GM12878 (cell line): ENCODE measurements around the gene MYH6. TPM values are rescaled to one million over a fixed set of nuclear protein-coding genes. Genes with fewer than 3 reads are reported as not detected.

Source experiments
- ATAC-seq: fragments of 200-7000 bp; cut with Tn5 transposase; 3 replicates; pipeline ENCODE4 v1.9.1; 2020; ENCODE audit warnings: mild to moderate bottlenecking, moderate library complexity
- BruUV-seq: library from RNA; stranded (reverse); fragments of 400-500 nt; replicated peaks from 2 replicates; lab custom pipeline; 2021; lab: Mats Ljungman, UMichigan
- CTCF ChIA-PET: fragments of 300-600 bp; sonication (Branson Sonifier 250); formaldehyde crosslinking; extraction: SDS; loops from one replicate; lab custom pipeline; 2021; ENCODE audit warnings: inconsistent platforms; lab: Yijun Ruan, JAX
- POLR2A ChIA-PET: fragments of 350-600 bp; formaldehyde crosslinking; extraction: SDS; loops from one replicate; lab custom pipeline; 2021; ENCODE audit warnings: inconsistent platforms; lab: Charles Lee
- RAD21 ChIA-PET: fragments of 300-600 bp; sonication (Branson Sonifier 250); formaldehyde crosslinking; loops from one replicate; lab custom pipeline; 2023; ENCODE audit warnings: antibody characterized with exemption; ENCODE audit not compliant: unreplicated experiment; lab: Charles Lee
- SMC1A ChIA-PET: fragments of 300-600 bp; sonication (Branson Sonifier 250); formaldehyde crosslinking; loops from one replicate; lab custom pipeline; 2023; ENCODE audit not compliant: unreplicated experiment, uncharacterized antibody; lab: Charles Lee
- DNase-seq: peaks from one replicate; pipeline ENCODE4 v3.0.0-alpha.2; 2011; ENCODE audit warnings: low read depth, low spot score
- FAIRE-seq: peaks from 3 replicates; lab custom pipeline; 2011; peaks lifted over from hg19 to GRCh38; lab: Jason Lieb, UNC
- H2AFZ ChIP-seq: 2 replicates; pipeline ENCODE4 v1.6.0; 2011; ENCODE audit warnings: low read depth, low read length, control low read depth; ENCODE audit not compliant: control insufficient read depth
- H3K27ac ChIP-seq: 2 replicates; pipeline ENCODE4 v1.5.1; 2011; ENCODE audit warnings: control low read depth; ENCODE audit not compliant: control insufficient read depth, insufficient read depth
- H3K27me3 ChIP-seq, 2 experiments: replicated peaks in 1 of 2; 2 replicates each; pipeline versions ENCODE4 v1.6.0 to v1.6.1; 2011; ENCODE audit warnings: low read length in 1 of 2; ENCODE audit not compliant: control insufficient read depth in 2 of 2, insufficient read depth in 2 of 2
- H3K36me3 ChIP-seq, 2 experiments: 2 replicates each; pipeline ENCODE4 v1.5.1; 2011; ENCODE audit warnings: low read length in 1 of 2; ENCODE audit not compliant: control insufficient read depth in 2 of 2, insufficient read depth in 2 of 2
- H3K4me1 ChIP-seq: 2 replicates; pipeline ENCODE4 v1.6.1; 2011; ENCODE audit warnings: mild to moderate bottlenecking, low read length, moderate library complexity, mixed read lengths; ENCODE audit not compliant: control insufficient read depth, insufficient read depth
- H3K4me2 ChIP-seq: 2 replicates; pipeline ENCODE4 v1.6.0; 2011; ENCODE audit warnings: control low read depth; ENCODE audit not compliant: control insufficient read depth, insufficient read depth
- H3K4me3 ChIP-seq: fragments of 200-600 bp; sonication (generic); 2 replicates; pipeline ENCODE4 v1.5.1; 2016
- H3K79me2 ChIP-seq: 2 replicates; pipeline ENCODE4 v1.6.0; 2011; ENCODE audit warnings: low read length; ENCODE audit not compliant: control insufficient read depth, insufficient read depth
- H3K9ac ChIP-seq: 2 replicates; pipeline ENCODE4 v1.8.0; 2011; ENCODE audit warnings: low read length, control low read depth, mixed read lengths; ENCODE audit not compliant: control insufficient read depth, insufficient read depth
- H3K9me3 ChIP-seq: replicated peaks from 3 replicates; pipeline ENCODE4 v1.5.1; 2011; ENCODE audit warnings: mild to moderate bottlenecking, low read length; ENCODE audit not compliant: control insufficient read depth, insufficient read depth
- H4K20me1 ChIP-seq: 2 replicates; pipeline ENCODE4 v1.6.0; 2011; ENCODE audit not compliant: control insufficient read depth, insufficient read depth
- BCL11A ChIP-seq: IDR thresholded peaks from 2 replicates; pipeline ENCODE4 v1.6.1; 2011; ENCODE audit warnings: low read depth, low read length
- KDM1A ChIP-seq: fragments of 200-600 bp; sonication (generic); IDR thresholded peaks from 2 replicates; pipeline ENCODE4 v1.6.1; 2016; ENCODE audit warnings: borderline replicate concordance
- MAX ChIP-seq: IDR thresholded peaks from 2 replicates; pipeline ENCODE4 v1.6.1; 2012; ENCODE audit warnings: low read depth, low read length, improper control_type of control experiment
- NBN ChIP-seq: fragments of 450-650 bp; IDR thresholded peaks from 2 replicates; pipeline ENCODE4 v1.6.1; 2016
- RFX5 ChIP-seq: IDR thresholded peaks from 2 replicates; pipeline ENCODE4 v1.6.1; 2011; ENCODE audit warnings: low read depth, low read length, improper control_type of control experiment
- TAF1 ChIP-seq: IDR thresholded peaks from 2 replicates; pipeline ENCODE4 v1.6.1; 2011; ENCODE audit warnings: mild to moderate bottlenecking, low read depth, low read length, borderline replicate concordance
- TBL1XR1 ChIP-seq: IDR thresholded peaks from 2 replicates; pipeline ENCODE4 v1.6.1; 2012; ENCODE audit warnings: low read depth, low read length, improper control_type of control experiment
- WRNIP1 ChIP-seq: IDR thresholded peaks from 2 replicates; pipeline ENCODE4 v1.6.1; 2011; ENCODE audit warnings: low read depth, low read length, improper control_type of control experiment, borderline replicate concordance
- ZNF274 ChIP-seq: IDR thresholded peaks from one replicate; pipeline ENCODE4 v1.8.0; 2011; ENCODE audit not compliant: insufficient read length, insufficient read depth
- ZNF622 ChIP-seq: fragments of 450-650 bp; IDR thresholded peaks from 2 replicates; pipeline ENCODE4 v1.6.1; 2017; ENCODE audit warnings: mild to moderate bottlenecking, inconsistent platforms
- WGBS: methylation state at CpG from one replicate; pipeline ENCODE4 v1.1.6; 2016; ENCODE audit warnings: low lambda C conversion rate; ENCODE audit not compliant: insufficient replicate concordance, insufficient coverage; ENCODE audit errors: missing lambda C conversion rate; 5-methylcytosine and 5-hydroxymethylcytosine counted together
- in situ Hi-C: fragments of 300-500 bp; cut with MboI; formaldehyde crosslinking; loops from 9 replicates; pipeline ENCODE4 v1.14.3; 2018; ENCODE audit warnings: mixed read lengths
- intact Hi-C: fragments of 100-400 bp; cut with micrococcal nuclease; formaldehyde crosslinking; loops from one replicate; pipeline ENCODE4 v1.14.2; 2022; ENCODE audit not compliant: unreplicated experiment
- polyA plus RNA-seq, 11 experiments: library from polyadenylated mRNA; depleted of rRNA in 4 of 11; unstranded in 6 of 11; stranded (reverse) in 5 of 11; fragments of >200 nt; fragmentation: Nextera tagmentation in 4 of 11; fragmentation: Illumina TruSeq in 1 of 11; extraction: Ambion mirVana in 4 of 11; extraction: Trizol in 1 of 11; gene quantifications; 1 replicate in 1 of 11; 2 replicates in 10 of 11; pipeline versions ENCODE4 v1.2.1 to v1.2.3, GENCODE V29; 2011 to 2016; ENCODE audit warnings: inconsistent platforms in 2 of 11, missing spikeins in 2 of 11, low read depth in 1 of 11
- total RNA-seq, 4 experiments: library from RNA; depleted of rRNA in 3 of 4; stranded (reverse); fragments of >200 nt in 3 of 4; fragmentation: Illumina TruSeq in 1 of 4; extraction: Trizol in 1 of 4; gene quantifications; 2 replicates each; pipeline versions ENCODE4 v1.2.1 to v1.2.3, GENCODE V29; 2013 to 2021
- TF ChIP-seq, protein P1 (sequence below): fragments of 450-650 bp; conservative IDR thresholded peaks from 2 replicates; pipeline ENCODE4 v1.6.1; 2017; ENCODE audit warnings: mild to moderate bottlenecking, moderate library complexity

The MYH6 gene
- total and polyA plus RNA-seq, 10 of the 15 experiments (the other 5 are each of a cell fraction or from before 2014, with no cell fraction given): 0.01 to 0.84 (median 0.05) TPM; not detected in 7

DNA sequence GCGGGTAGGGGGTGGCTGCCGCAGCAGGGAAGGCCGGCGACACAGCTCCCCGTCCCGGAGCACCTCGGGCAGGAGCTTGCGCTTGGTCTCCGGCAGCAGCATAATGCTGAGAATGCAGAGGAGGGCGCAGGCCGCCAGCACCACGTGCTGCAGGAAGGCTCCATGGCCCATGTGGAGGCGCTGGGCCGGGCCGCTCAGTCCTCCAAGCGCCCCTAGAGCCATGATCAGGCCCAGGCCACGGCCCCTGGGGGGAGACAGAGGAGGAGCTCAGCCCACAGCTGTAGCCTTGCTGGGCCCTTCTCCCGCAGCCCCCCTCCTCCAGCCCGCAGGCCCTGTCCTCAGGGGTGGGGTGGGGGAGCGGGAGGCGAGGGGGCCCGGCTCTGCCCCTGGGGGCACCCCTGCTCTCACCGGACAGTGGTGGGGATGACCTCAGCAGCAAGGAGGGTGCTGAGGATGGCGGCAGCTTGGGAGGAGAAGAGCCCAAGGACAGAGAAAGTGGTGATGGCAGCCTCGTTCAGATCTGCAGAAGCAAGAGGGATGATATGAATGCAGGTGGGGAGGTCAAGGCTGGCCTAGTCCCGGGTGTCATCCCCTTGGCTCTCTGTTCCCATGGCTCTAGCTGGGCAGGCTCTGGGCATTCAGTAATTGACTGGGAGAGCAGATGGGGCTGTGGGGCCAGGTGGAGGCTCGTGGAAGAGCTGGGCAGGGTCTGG lies 61.2 kb downstream of the MYH6 start:
- DNase-seq (no peak), FAIRE-seq (no peak), ATAC-seq (no peak)
- no TSS peak for BruUV-seq
- TF ChIP-seq BCL11A (no peak), KDM1A (no peak), ZNF622 (no peak), RFX5 (no peak), NBN (no peak), WRNIP1 (no peak), TBL1XR1 (no peak), TAF1 (no peak), MAX (no peak), ZNF274 (no peak)
- TF ChIP-seq, protein P1, sequence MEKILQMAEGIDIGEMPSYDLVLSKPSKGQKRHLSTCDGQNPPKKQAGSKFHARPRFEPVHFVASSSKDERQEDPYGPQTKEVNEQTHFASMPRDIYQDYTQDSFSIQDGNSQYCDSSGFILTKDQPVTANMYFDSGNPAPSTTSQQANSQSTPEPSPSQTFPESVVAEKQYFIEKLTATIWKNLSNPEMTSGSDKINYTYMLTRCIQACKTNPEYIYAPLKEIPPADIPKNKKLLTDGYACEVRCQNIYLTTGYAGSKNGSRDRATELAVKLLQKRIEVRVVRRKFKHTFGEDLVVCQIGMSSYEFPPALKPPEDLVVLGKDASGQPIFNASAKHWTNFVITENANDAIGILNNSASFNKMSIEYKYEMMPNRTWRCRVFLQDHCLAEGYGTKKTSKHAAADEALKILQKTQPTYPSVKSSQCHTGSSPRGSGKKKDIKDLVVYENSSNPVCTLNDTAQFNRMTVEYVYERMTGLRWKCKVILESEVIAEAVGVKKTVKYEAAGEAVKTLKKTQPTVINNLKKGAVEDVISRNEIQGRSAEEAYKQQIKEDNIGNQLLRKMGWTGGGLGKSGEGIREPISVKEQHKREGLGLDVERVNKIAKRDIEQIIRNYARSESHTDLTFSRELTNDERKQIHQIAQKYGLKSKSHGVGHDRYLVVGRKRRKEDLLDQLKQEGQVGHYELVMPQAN: no peak
- peaks cover 1 to 4% of the 10 kb centered on the region in 2 experiments for H3K27me3 ChIP-seq
- ChIA-PET CTCF (no interaction called here), RAD21 (interaction anchor here (1.4 kb wide), 1 partner anchor 19 kb away, joined by 3 read pairs; no protein-coding TSS in a partner anchor), SMC1A (no interaction called here), POLR2A (no interaction called here)
- H3K79me2 ChIP-seq: no peaks in the 10 kb centered on the region
- H3K36me3 ChIP-seq: no peaks in the 10 kb centered on the region
- no peaks in the 10 kb centered on the region for H3K9me3 ChIP-seq
- intact Hi-C loops: no loop called here
- WGBS: 47% methylated on average over 26 of the region's 27 CpGs
- no peaks in the 10 kb centered on the region for H4K20me1 ChIP-seq
- in situ Hi-C loops: no loop called here
- no peak overlapping the region for H3K27ac ChIP-seq
- no peaks in the 10 kb centered on the region for H3K4me1 ChIP-seq
- no peak overlapping the region for H3K4me2 ChIP-seq
- no peak overlapping the region for H2AFZ ChIP-seq
- H3K9ac ChIP-seq: no peak overlapping the region
- no peak overlapping the region for H3K4me3 ChIP-seq
